ENCODE results near the gene SLK. TPM values are rescaled to one million over a fixed set of nuclear protein-coding genes. Genes with fewer than 3 reads are reported as not detected.

SLK gene
- 43.0 and 48.5 TPM in 2 replicates for total RNA-seq

DNA sequence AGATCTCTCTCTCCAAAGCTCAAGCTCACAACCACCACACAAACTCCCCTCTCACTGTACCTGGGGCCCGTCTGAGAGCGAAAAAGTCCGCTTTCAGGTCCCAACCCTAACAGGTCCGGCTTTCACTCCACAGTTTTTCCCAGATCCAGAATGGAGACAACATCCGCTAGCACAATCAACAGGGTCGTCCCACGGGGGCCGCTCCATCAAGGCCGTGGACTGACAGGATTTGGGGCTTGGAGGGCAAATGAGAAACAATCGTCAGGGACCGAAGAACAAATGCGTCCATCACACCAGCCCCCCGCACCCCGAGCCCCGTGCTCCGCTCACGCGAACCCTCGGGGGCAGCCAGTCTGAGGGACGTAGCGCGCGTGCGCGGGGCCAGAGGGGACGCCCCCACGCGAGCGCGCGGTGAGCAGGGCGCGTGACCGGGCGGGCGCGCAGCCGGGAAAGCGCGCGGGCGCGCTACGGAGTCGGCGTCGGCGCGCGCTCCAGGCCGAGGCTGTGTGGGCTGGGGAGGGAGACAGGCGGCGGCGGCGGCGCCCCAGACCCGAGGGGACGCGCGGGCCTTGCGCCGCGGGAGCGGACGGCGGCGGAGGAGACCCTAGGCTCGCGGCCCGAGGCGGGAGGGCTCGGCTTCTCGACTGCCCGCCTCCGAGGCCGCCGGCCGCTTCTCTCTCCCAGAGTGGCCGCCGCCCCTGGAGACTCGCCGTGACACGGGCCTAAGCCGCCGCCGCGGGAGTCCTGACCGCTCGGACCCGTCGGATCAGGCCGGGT is at the start of gene SLK:
TSS of gene SLK (plus strand) at position 470 of the 777 bp plus-strand sequence. CDS start 606 bp downstream, outside the sequence.

DNA sequence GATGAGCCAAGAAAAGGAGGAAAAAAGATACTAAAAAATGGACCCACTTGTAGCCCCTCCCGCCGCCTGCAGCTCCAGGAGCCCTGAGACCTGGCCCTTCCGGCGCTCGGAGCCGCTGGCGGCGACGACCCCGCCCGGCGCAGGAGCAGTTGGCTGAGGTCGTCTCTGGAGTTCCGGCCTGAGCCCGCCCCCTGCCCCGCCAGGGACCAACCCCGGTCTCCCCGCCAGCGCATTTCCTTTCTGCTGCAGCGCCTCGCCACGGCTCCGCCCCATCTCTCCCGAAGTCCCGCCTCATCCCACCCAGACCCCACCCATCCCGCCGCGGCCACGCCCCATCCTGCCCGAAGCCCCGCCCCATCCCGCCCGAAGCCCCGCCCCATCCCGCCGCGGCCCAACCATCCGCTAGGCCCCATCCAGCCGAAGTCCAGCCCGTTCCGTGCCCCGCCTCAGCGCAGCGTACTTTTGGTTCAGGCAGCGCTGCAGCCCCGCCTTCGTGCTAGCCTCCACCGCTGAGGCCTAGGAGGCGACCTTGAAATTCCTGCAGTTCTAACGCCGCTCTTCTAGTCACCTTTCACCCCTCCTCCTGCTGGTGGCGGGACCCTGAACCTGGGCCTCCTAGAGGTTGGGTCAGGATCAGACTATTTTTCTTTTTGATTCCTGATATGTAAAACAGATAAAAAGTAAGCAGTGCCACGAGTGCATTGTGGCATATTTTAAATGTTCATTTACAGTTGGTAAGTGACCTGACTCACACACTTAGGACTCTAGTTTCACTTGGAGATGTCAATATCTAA is 48.7 kb upstream of the SLK start, which contains the start of gene STN1:
TSS of gene STN1 (minus strand) at position 132 of the 794 bp plus-strand sequence. CDS start 590 bp downstream, outside the sequence.

Other genes with a start within 250 kb of the SLK start
- gene SH3PXD2A, start 111.6 kb upstream of the SLK start, total RNA-seq = 14.8 and 19.7 TPM in 2 replicates
- gene STN1, start 49.0 kb upstream of the SLK start, total RNA-seq = 23.9 TPM in 2 replicates
- gene COL17A1, start 118.7 kb downstream of the SLK start, total RNA-seq = 0.43 and 0.74 TPM in 2 replicates
- 4.8 and 6.1 TPM in 2 replicates for gene SFR1, start 155.0 kb downstream of the SLK start, total RNA-seq

Measured in smooth muscle cell of bladder (primary cell).